Tibial artery (tissue), 4 donors: Measurements from ENCODE around the gene NLRC5.
"Not testable (repeated sequence)": the region's sequence is repeated elsewhere in the genome, so short reads cannot be mapped to it uniquely, and the experiment has no call there.

ENCODE experiments used
- DNase-seq, 2 donors: peaks; one replicate each; pipeline ENCODE4 v3.0.0-alpha.2; 2019
- H3K27ac ChIP-seq, 2 donors: fragments of 200-600 bp; sonication (generic) in 1 of 2; 1 replicate in 1 of 2; 2 replicates in 1 of 2; pipeline ENCODE4 v1.5.1; 2018 to 2019; ENCODE audit warnings: mild to moderate bottlenecking in 1 of 2
- H3K27me3 ChIP-seq, 2 donors: fragments of 200-600 bp; sonication (generic) in 1 of 2; one replicate each; pipeline versions ENCODE4 v1.5.1 to v1.6.0; 2016 to 2019
- H3K36me3 ChIP-seq, 3 donors: fragments of 200-600 bp; sonication (generic) in 2 of 3; one replicate each; pipeline ENCODE4 v1.5.1; 2016 to 2019; ENCODE audit warnings: mild to moderate bottlenecking in 2 of 3
- H3K4me1 ChIP-seq, 4 donors: fragments of 200-600 bp; sonication (generic) in 2 of 4; 1 replicate in 3 of 4; 2 replicates in 1 of 4; pipeline ENCODE4 v1.5.1; 2016 to 2019
- H3K4me3 ChIP-seq, 2 donors: fragments of 200-600 bp; sonication (generic) in 1 of 2; 1 replicate in 1 of 2; 2 replicates in 1 of 2; pipeline ENCODE4 v1.5.1; 2018 to 2019; ENCODE audit warnings: mild to moderate bottlenecking in 2 of 2
- H3K9me3 ChIP-seq, 3 donors: fragments of 200-600 bp; sonication (generic) in 1 of 3; one replicate each; pipeline ENCODE4 v1.5.1; 2016 to 2019
- intact Hi-C: fragments of 100-400 bp; cut with DNase I; formaldehyde crosslinking; loops from one replicate; pipeline ENCODE4 v1.15.0; 2023; ENCODE audit warnings: low total_unique reads
- TF ChIP-seq, protein P1 (sequence below), 2 experiments: fragments of 200-600 bp in 1 of 2; fragments of 450-650 bp in 1 of 2; IDR thresholded peaks; one replicate each; pipeline ENCODE4 v1.5.1; 2017 to 2019; ENCODE audit warnings: antibody characterized with exemption in 2 of 2, mild to moderate bottlenecking in 1 of 2, moderate library complexity in 1 of 2

The NLRC5 gene

DNA sequence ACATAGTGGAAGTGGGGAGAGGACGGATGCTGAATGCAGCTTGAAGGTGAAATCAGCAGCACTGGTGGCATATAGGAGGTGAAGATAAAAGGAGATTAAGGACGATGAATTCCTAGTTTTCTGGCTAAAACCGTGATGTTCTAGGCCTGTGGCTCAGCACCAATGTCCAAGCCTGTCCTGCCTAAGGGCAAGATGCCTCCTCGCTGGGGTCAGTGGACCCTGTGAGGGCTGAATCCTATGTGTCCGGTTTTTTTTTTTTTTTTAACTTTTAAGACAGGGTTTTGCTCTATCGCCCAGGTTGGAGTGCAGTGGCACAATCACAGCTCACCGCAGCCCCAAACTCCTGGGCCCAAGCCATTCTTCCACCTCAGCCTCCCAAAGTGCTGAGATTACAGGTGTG lies 115.8 kb downstream of the NLRC5 start:
- Histone ChIP-seq H3K27ac (no peak overlapping the region), H3K4me1 (peaks cover 0 to 1% (median 0%) of the 10 kb centered on the region in 4 donors), H3K9me3 (no peaks in the 10 kb centered on the region), H3K4me3 (no peak overlapping the region), H3K36me3 (no peaks in the 10 kb centered on the region), H3K27me3 (no peaks in the 10 kb centered on the region)
- intact Hi-C loops: loop anchor here (10.0 kb wide), 1 partner anchor 1090 kb away; the partner anchor contains the start of gene CSNK2A2
- DNase-seq: no peak
- TF ChIP-seq, protein P1, sequence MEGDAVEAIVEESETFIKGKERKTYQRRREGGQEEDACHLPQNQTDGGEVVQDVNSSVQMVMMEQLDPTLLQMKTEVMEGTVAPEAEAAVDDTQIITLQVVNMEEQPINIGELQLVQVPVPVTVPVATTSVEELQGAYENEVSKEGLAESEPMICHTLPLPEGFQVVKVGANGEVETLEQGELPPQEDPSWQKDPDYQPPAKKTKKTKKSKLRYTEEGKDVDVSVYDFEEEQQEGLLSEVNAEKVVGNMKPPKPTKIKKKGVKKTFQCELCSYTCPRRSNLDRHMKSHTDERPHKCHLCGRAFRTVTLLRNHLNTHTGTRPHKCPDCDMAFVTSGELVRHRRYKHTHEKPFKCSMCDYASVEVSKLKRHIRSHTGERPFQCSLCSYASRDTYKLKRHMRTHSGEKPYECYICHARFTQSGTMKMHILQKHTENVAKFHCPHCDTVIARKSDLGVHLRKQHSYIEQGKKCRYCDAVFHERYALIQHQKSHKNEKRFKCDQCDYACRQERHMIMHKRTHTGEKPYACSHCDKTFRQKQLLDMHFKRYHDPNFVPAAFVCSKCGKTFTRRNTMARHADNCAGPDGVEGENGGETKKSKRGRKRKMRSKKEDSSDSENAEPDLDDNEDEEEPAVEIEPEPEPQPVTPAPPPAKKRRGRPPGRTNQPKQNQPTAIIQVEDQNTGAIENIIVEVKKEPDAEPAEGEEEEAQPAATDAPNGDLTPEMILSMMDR (IDR thresholded peaks at IDR 0.05): no peak

DNA sequence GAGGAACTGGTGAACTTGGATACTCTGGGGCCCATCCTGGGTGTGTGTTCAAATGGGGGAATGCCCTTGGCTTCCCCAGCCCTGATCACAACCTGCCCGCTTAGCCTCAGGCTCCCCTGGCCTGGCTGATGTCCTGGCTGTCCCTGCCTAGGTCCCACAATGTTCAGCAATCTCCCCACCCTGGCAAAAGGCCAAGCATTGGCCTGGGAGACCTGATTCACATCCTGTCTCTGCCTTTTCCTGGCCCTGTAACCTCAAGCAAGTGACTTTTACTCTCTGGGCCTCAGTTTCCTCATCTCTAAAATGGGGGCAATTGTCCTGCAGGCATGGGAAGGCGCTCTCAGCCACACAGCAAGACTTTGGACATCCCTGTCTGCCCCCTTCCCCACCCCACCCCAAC lies 117.4 kb downstream of the NLRC5 start:
- no peak for DNase-seq
- Histone ChIP-seq H3K27ac (no peak overlapping the region), H3K4me1 (peaks cover 0 to 4% (median 0%) of the 10 kb centered on the region in 4 donors), H3K9me3 (no peaks in the 10 kb centered on the region), H3K36me3 (no peaks in the 10 kb centered on the region), H3K4me3 (no peak overlapping the region), H3K27me3 (no peaks in the 10 kb centered on the region)
- TF ChIP-seq, protein P1 (IDR thresholded peaks at IDR 0.05): no peak
- intact Hi-C loops: loop anchor here (10.0 kb wide), 1 partner anchor 1088 kb away; the partner anchor contains the start of gene CSNK2A2

DNA sequence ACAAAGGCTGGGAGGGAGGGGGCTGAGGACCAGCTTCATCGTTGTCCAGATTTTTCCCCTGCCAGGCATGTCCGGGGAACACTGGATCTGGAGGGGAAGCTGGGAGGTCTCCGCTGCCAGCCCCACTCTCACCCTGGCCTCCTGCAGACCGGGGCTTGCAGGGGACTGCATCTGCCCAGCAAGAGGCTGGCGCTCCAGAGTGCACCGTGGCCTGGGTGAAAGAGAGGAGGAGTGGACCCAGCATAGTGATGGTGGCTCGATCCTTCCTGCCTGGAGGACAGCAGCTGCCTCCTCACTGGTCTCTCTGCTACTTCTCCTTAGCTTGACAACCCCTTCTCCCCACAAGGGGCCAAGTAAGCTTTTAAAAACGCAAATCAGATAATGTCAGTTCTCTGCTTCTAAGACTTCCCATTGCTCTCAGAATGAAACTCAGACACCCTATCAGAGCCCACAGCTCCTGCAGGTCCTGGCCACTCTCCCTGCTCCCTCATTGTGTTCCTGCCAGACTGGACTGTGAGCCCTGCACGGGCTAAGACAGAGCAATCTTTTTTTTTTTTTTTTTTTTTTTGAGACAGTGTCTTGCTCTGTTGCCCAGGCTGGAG lies 118.1 kb downstream of the NLRC5 start:
- no peaks in the 10 kb centered on the region for H3K9me3 ChIP-seq
- H3K4me1 ChIP-seq: peaks cover 0 to 10% (median 5%) of the 10 kb centered on the region in 4 donors
- no peaks in the 10 kb centered on the region for H3K36me3 ChIP-seq
- no peaks in the 10 kb centered on the region for H3K27me3 ChIP-seq
- no peak overlapping the region for H3K27ac ChIP-seq
- H3K4me3 ChIP-seq: no peak overlapping the region
- intact Hi-C loops: loop anchor here (10.0 kb wide), 1 partner anchor 1087 kb away; the partner anchor contains the start of gene CSNK2A2
- no peak for DNase-seq
- TF ChIP-seq, protein P1 (IDR thresholded peaks at IDR 0.05): no peak

DNA sequence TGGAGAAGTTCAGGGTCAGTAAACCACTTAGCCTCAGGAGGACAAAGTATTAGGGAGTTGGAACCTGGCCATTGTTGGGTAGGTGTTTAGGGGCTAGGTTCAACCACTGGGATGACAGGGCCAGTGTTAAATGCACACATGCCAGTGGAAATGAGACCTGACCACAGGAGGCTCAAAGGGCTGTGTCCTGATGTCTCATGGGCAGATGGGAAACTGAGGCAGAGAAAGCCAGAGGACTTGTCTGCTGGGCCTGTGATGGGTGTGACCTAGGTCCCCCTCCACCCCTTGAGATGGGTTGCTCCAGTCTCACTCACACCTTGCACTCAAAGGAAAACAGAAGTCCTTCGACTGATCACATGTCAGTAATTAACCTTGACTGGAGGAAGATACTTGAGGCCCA lies 119.1 kb downstream of the NLRC5 start:
- no peak for DNase-seq
- Histone ChIP-seq H3K36me3 (peaks cover 0 to 3% (median 0%) of the 10 kb centered on the region in 3 donors), H3K4me3 (no peak overlapping the region), H3K27ac (no peak overlapping the region), H3K4me1 (peaks cover 0 to 20% (median 14%) of the 10 kb centered on the region in 4 donors), H3K27me3 (no peaks in the 10 kb centered on the region), H3K9me3 (no peaks in the 10 kb centered on the region)
- intact Hi-C loops: loop anchor here (10.0 kb wide), 1 partner anchor 1086 kb away; the partner anchor contains the start of gene CSNK2A2
- TF ChIP-seq, protein P1 (IDR thresholded peaks at IDR 0.05): no peak

DNA sequence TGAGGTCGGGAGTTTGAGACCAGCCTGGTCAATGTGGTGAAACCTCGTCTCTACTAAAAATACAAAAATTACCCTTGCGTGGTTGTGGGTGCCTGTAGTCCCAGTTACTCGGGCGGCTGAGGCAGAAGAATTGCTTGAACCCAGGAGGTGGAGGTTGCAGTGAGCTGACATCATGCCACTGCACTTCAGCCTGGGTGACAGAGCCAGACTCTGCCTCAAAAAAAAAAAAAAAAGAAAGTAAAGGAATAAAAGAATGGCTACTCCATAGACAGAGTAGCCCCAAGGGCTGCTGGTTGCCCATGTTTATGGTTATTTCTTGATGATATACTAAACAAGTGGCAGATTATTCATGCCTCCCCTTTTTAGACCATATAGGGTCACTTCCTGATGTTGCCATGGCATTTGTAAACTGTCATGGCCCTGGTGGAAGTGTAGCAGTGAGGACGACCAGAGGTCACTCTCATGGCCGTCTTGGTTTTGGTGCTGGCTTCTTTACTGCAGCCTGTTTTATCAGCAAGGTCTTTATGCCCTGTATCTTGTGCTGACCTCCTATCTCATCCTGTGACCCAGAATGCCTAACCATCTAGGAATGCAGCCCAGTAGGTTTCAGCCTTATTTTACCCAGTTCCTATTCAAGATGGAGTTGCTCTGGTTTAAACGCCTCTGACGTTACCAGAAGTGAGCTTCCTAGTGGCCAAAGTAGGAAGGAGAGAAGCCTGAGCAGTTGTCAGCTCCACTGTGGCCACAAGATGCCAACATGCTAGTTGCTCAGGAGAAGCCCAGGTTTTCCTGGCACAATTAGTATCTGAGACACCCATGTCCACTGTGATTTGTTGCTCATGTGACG lies 120.1 kb downstream of the NLRC5 start:
- H3K4me3 ChIP-seq, H3K9me3 ChIP-seq, H3K36me3 ChIP-seq, H3K27me3 ChIP-seq, DNase-seq, H3K27ac ChIP-seq: not testable (repeated sequence)
- peaks cover 0 to 25% (median 15%) of the 10 kb centered on the region in 4 donors for H3K4me1 ChIP-seq
- intact Hi-C loops: loop anchor here (10.0 kb wide), 1 partner anchor 1085 kb away; the partner anchor contains the start of gene CSNK2A2

DNA sequence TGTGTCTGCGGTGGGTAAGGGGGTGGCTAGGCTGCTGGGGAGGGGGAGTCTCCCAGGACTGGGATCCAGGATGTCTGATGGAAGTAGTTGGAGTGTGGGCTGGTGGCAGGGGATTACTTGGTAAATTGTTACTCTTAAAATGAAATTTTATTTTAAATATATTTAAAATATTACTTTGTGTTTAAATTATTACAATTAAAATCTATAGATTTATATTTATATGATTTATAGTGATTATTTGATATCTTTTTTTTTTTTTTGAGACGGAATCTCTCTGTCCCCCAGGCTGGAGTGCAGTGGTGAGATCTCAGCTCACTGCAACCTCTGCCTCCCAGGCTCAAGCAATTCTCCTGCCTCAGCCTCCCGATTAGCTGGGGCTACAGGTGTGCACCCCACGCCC lies 121.6 kb downstream of the NLRC5 start:
- peaks cover 0 to 34% (median 24%) of the 10 kb centered on the region in 4 donors for H3K4me1 ChIP-seq
- no peak overlapping the region for H3K4me3 ChIP-seq
- TF ChIP-seq, protein P1 (IDR thresholded peaks at IDR 0.05): no peak
- intact Hi-C loops: no loop called here
- H3K36me3 ChIP-seq: peaks cover 0 to 13% (median 0%) of the 10 kb centered on the region in 3 donors
- DNase-seq: no peak
- no peaks in the 10 kb centered on the region for H3K27me3 ChIP-seq
- no peak overlapping the region for H3K27ac ChIP-seq
- H3K9me3 ChIP-seq: no peaks in the 10 kb centered on the region
